DOHH2 (cell line): ENCODE measurements around the gene LYPD1.

ENCODE experiments used
- H3F3A ChIP-seq: fragments of 200-600 bp; sonication (generic), shearing (Covaris generic); 2 replicates; pipeline ENCODE4 v1.6.0; 2016; ENCODE audit warnings: antibody characterized with exemption, mild to moderate bottlenecking; ENCODE audit not compliant: control insufficient read depth, insufficient read depth
- H3K27ac ChIP-seq: fragments of 200-600 bp; sonication (generic); 2 replicates; pipeline ENCODE4 v1.5.1; 2014; ENCODE audit warnings: low read depth, mild to moderate bottlenecking, low read length, moderate library complexity
- H3K27me3 ChIP-seq: fragments of 200-600 bp; sonication (generic); 2 replicates; pipeline ENCODE4 v1.6.1; 2014; ENCODE audit warnings: mild to moderate bottlenecking, low read length, mixed read lengths; ENCODE audit not compliant: control insufficient read depth
- H3K36me3 ChIP-seq: fragments of 200-600 bp; sonication (generic); 2 replicates; pipeline ENCODE4 v1.6.1; 2014; ENCODE audit warnings: mild to moderate bottlenecking, low read length, moderate library complexity, mixed read lengths; ENCODE audit not compliant: control insufficient read depth
- H3K4me1 ChIP-seq: fragments of 200-600 bp; sonication (generic); 2 replicates; pipeline ENCODE4 v1.6.1; 2014; ENCODE audit warnings: mild to moderate bottlenecking, low read length, mixed read lengths; ENCODE audit not compliant: control insufficient read depth
- H3K4me2 ChIP-seq: fragments of 200-600 bp; sonication (generic); 2 replicates; pipeline ENCODE4 v1.6.0; 2014; ENCODE audit warnings: mild to moderate bottlenecking, low read length, moderate library complexity
- H3K4me3 ChIP-seq: fragments of 200-600 bp; sonication (generic); 2 replicates; pipeline ENCODE4 v1.5.1; 2014; ENCODE audit warnings: mild to moderate bottlenecking, low read length, mixed read lengths
- H3K79me2 ChIP-seq: fragments of 200-600 bp; sonication (generic); 2 replicates; pipeline ENCODE4 v1.6.1; 2014; ENCODE audit warnings: mild to moderate bottlenecking, low read length, mixed read lengths; ENCODE audit not compliant: control insufficient read depth
- H3K9me2 ChIP-seq: fragments of 200-600 bp; sonication (generic); replicated peaks from 2 replicates; pipeline ENCODE4 v1.6.1; 2014; ENCODE audit warnings: mild to moderate bottlenecking, low read length, mixed read lengths; ENCODE audit not compliant: control insufficient read depth
- H3K9me3 ChIP-seq: fragments of 200-600 bp; sonication (generic); 2 replicates; pipeline ENCODE4 v1.6.1; 2014; ENCODE audit warnings: antibody characterized with exemption, low read length, mixed read lengths; ENCODE audit not compliant: control insufficient read depth, insufficient read depth
- H4K20me1 ChIP-seq: fragments of 200-600 bp; sonication (generic); 2 replicates; pipeline ENCODE4 v1.6.0; 2014; ENCODE audit warnings: low read depth, mild to moderate bottlenecking, antibody characterized with exemption, low read length, moderate library complexity; ENCODE audit not compliant: control insufficient read depth, insufficient read depth
- CTCF ChIP-seq: fragments of 200-600 bp; sonication (generic); IDR thresholded peaks from one replicate; pipeline ENCODE4 v1.5.1; 2014; ENCODE audit warnings: antibody characterized with exemption, mild to moderate bottlenecking, low read depth, low read length; ENCODE audit not compliant: poor library complexity, severe bottlenecking
- EZH2phosphoT487 ChIP-seq: fragments of 200-600 bp; sonication (generic); IDR thresholded peaks from 2 replicates; pipeline ENCODE4 v1.6.1; 2017; ENCODE audit warnings: borderline replicate concordance, mild to moderate bottlenecking, antibody characterized with exemption, low read length, moderate library complexity, mixed read lengths

Gene LYPD1

GRCh38 chr2:132620115-132620514 is 49.9 kb downstream of the LYPD1 start:
- Histone ChIP-seq H3F3A (no peaks in the 10 kb centered on the region), H3K4me2 (no peak overlapping the region), H4K20me1 (no peaks in the 10 kb centered on the region), H3K36me3 (no peaks in the 10 kb centered on the region), H3K27ac (no peak overlapping the region), H3K9me2 (no peaks in the 10 kb centered on the region), H3K4me3 (no peak overlapping the region), H3K9me3 (no peaks in the 10 kb centered on the region), H3K27me3 (no peaks in the 10 kb centered on the region), H3K79me2 (no peaks in the 10 kb centered on the region), H3K4me1 (no peaks in the 10 kb centered on the region)
- no peak for TF ChIP-seq CTCF
- no peak for TF ChIP-seq EZH2phosphoT487

DNA sequence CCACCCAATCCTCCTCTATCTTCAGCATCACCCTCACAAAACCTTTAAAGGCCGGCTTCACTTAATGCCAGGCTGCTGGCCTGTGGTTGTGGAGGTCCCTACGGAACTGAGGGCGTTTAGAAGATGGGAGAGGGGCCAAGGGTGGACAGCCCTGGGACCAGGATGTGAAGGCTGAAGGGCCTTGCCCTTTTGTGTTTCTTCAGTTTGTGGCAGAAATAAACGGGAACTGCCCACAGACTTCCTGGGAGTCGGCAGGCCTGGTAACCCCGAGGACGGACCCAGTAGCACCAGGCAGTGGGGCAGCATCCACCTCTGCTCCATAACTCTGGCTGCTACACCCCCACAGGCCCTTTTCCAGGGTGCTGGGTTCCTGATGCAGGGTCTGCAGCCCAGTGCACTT is 51.3 kb downstream of the LYPD1 start:
- Histone ChIP-seq H3K27me3 (no peaks in the 10 kb centered on the region), H3K4me3 (no peak overlapping the region), H3K9me2 (no peaks in the 10 kb centered on the region), H3K36me3 (no peaks in the 10 kb centered on the region), H3F3A (no peaks in the 10 kb centered on the region), H3K4me1 (no peaks in the 10 kb centered on the region), H3K9me3 (no peaks in the 10 kb centered on the region), H3K79me2 (no peaks in the 10 kb centered on the region), H4K20me1 (no peaks in the 10 kb centered on the region), H3K27ac (no peak overlapping the region), H3K4me2 (no peak overlapping the region)
- TF ChIP-seq CTCF (no peak), EZH2phosphoT487 (no peak)

DNA sequence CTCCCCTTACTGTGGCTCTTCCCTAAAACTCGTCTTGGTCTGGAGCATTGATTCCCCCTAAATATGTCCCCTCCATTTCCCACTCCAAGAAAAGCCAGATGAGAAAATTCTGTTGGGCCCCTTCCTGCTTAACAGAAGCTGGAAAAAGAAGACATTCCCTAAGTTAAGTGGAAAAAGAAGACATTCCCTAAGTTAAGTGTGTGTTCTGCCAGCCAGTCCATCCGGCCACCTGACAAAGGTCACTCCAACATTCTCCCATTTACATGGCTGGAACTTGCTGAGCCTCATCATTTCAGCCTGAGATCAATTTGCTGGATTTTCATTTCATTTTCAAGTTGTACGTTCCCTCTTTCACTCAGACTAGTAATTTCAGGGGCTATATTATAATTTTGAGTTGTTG is 52.0 kb downstream of the LYPD1 start:
- no peaks in the 10 kb centered on the region for H3K27me3 ChIP-seq
- H3K9me3 ChIP-seq, result no peaks in the 10 kb centered on the region
- H3K4me2 ChIP-seq, result no peak overlapping the region
- H3K4me1 ChIP-seq, result no peaks in the 10 kb centered on the region
- TF ChIP-seq EZH2phosphoT487 (no peak), CTCF (no peak)
- H3K79me2 ChIP-seq, result no peaks in the 10 kb centered on the region
- H3F3A ChIP-seq, result no peaks in the 10 kb centered on the region
- H3K27ac ChIP-seq, result no peak overlapping the region
- no peaks in the 10 kb centered on the region for H3K9me2 ChIP-seq
- no peak overlapping the region for H3K4me3 ChIP-seq
- H3K36me3 ChIP-seq, result no peaks in the 10 kb centered on the region
- no peaks in the 10 kb centered on the region for H4K20me1 ChIP-seq
